Upper lobe of left lung (tissue), 6 donors: Measurements from ENCODE around the gene PPM1D. TPM values are rescaled to one million over a fixed set of nuclear protein-coding genes. Genes with fewer than 3 reads are reported as not detected.
A peak's percentile ranks its signal among the peaks of the same experiment; 100 is the strongest.
"Not testable (repeated sequence)": the region's sequence is repeated elsewhere in the genome, so short reads cannot be mapped to it uniquely, and the experiment has no call there.

Experiments
- ATAC-seq, 2 donors: fragments of 200-7000 bp; cut with Tn5 transposase; one replicate each; pipeline ENCODE4 v1.9.1; 2022; ENCODE audit warnings: mild to moderate bottlenecking in 2 of 2, moderate library complexity in 2 of 2; ENCODE audit not compliant: low FRiP score in 2 of 2
- DNase-seq, 2 donors: peaks; one replicate each; pipeline ENCODE4 v3.0.0-alpha.2; 2019 to 2020
- H3K27ac ChIP-seq, 4 donors: fragments of 200-600 bp; sonication (generic); one replicate each; pipeline ENCODE4 v1.5.1; 2016 to 2019
- H3K27me3 ChIP-seq, 4 donors: fragments of 200-600 bp; sonication (generic); one replicate each; pipeline ENCODE4 v1.5.1; 2017 to 2019
- H3K36me3 ChIP-seq, 4 donors: fragments of 200-600 bp; sonication (generic); one replicate each; pipeline ENCODE4 v1.5.1; 2016 to 2019
- H3K4me1 ChIP-seq, 4 donors: fragments of 200-600 bp; sonication (generic); one replicate each; pipeline ENCODE4 v1.5.1; 2018 to 2019
- H3K4me3 ChIP-seq, 4 donors: fragments of 200-600 bp; sonication (generic); one replicate each; pipeline ENCODE4 v1.5.1; 2017 to 2019; ENCODE audit warnings: mild to moderate bottlenecking in 2 of 4, moderate library complexity in 1 of 4
- H3K9me3 ChIP-seq, 4 donors: fragments of 200-600 bp; sonication (generic); one replicate each; pipeline ENCODE4 v1.5.1; 2018 to 2019
- CTCF ChIP-seq, 6 experiments: fragments of 450-650 bp in 4 of 6; fragments of 200-600 bp in 2 of 6; sonication (generic) in 2 of 6; IDR thresholded peaks; one replicate each; pipeline ENCODE4 v1.5.1; 2016 to 2019; ENCODE audit warnings: antibody characterized with exemption in 6 of 6
- EP300 ChIP-seq, 4 donors: sonication (generic); formaldehyde crosslinking; IDR thresholded peaks; one replicate each; pipeline ENCODE4 v1.5.1; 2017; ENCODE audit warnings: antibody characterized with exemption in 4 of 4, control low read depth in 2 of 4
- POLR2A ChIP-seq, 4 donors: fragments of 450-650 bp; IDR thresholded peaks; one replicate each; pipeline ENCODE4 v1.5.1; 2016 to 2017; ENCODE audit warnings: antibody characterized with exemption in 4 of 4, mild to moderate bottlenecking in 2 of 4
- POLR2AphosphoS5 ChIP-seq, 2 donors: sonication (generic); formaldehyde crosslinking; IDR thresholded peaks; one replicate each; pipeline ENCODE4 v1.5.1; 2017; ENCODE audit warnings: antibody characterized with exemption in 2 of 2
- WGBS, 2 donors: methylation state at CpG; one replicate each; pipeline ENCODE4 v1.1.5; 2017 to 2018; 5-methylcytosine and 5-hydroxymethylcytosine counted together
- total RNA-seq, 6 donors: library from RNA; depleted of rRNA in 4 of 6; stranded (reverse); fragments of >200 nt in 4 of 6; gene quantifications; one replicate each; pipeline versions ENCODE4 v1.1.0 to v1.2.1, GENCODE V29; 2016 to 2021
- donor health status: DM: no; HTN: no; CAD: no; lungs with moderate emphysema.
- donor health status: DM: no; HTN: yes; CAD: no; lungs with severe emphysema.

PPM1D gene
- total RNA-seq, 6 donors from 2014 or later = 14.4 to 25.9 (median 19.8) TPM

DNA sequence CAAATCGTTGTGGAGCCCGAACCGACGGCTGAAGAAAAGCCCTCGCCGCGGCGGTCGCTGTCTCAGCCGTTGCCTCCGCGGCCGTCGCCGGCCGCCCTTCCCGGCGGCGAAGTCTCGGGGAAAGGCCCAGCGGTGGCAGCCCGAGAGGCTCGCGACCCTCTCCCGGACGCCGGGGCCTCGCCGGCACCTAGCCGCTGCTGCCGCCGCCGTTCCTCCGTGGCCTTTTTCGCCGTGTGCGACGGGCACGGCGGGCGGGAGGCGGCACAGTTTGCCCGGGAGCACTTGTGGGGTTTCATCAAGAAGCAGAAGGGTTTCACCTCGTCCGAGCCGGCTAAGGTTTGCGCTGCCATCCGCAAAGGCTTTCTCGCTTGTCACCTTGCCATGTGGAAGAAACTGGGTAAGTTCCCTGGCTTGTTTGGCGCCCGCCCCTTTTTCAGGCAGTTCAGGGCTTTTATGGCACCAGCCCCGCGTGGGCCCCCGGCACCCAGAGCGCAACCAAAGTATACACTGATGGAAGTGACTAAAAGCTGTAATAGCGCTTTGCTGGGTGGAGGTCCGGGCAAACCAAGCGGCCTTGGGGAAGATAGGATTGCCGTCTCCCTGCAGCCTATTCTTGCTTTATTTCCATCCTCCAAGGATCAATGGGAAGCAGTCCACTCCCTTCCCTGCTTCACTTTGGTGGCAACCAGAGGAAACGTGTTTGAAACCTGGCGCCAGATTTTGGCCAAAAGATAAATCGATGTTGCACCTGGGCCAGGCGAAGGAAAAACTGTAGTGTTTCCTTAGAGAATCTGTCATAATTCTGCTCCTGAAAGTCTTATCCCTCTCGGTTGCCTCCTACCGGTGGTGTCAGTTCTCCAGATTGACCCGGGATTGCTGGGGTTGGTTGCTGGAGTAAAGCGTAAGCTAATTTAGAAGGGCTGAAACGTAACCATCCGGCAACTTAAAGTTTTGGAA is 775 bp downstream of the PPM1D start:
- TF ChIP-seq POLR2AphosphoS5 (IDR thresholded peaks at IDR 0.05) (peak in 1 of 2 donors; percentile 37), CTCF (IDR thresholded peaks at IDR 0.05) (peak; percentile 38 to 70 (median 66)), POLR2A (IDR thresholded peaks at IDR 0.05) (peak in 1 of 4 donors; percentile 36), EP300 (IDR thresholded peaks at IDR 0.05) (no peak)
- no peaks in the 10 kb centered on the region for H3K9me3 ChIP-seq
- peak in 1 of 2 donors; percentile 79 for DNase-seq
- 0 to 1% methylated on average over 40 to 53 of the region's 69 CpGs for WGBS, 2 donors
- peak; percentile 71 to 74 for ATAC-seq
- H3K36me3 ChIP-seq = no peaks in the 10 kb centered on the region
- no peaks in the 10 kb centered on the region for H3K27me3 ChIP-seq
- H3K4me3 ChIP-seq = peak overlapping the region; percentile 85 to 95 (median 88)
- H3K27ac ChIP-seq = peak overlapping the region; percentile 95 to 99 (median 98)
- peaks cover 24 to 52% (median 37%) of the 10 kb centered on the region in 4 donors for H3K4me1 ChIP-seq

DNA sequence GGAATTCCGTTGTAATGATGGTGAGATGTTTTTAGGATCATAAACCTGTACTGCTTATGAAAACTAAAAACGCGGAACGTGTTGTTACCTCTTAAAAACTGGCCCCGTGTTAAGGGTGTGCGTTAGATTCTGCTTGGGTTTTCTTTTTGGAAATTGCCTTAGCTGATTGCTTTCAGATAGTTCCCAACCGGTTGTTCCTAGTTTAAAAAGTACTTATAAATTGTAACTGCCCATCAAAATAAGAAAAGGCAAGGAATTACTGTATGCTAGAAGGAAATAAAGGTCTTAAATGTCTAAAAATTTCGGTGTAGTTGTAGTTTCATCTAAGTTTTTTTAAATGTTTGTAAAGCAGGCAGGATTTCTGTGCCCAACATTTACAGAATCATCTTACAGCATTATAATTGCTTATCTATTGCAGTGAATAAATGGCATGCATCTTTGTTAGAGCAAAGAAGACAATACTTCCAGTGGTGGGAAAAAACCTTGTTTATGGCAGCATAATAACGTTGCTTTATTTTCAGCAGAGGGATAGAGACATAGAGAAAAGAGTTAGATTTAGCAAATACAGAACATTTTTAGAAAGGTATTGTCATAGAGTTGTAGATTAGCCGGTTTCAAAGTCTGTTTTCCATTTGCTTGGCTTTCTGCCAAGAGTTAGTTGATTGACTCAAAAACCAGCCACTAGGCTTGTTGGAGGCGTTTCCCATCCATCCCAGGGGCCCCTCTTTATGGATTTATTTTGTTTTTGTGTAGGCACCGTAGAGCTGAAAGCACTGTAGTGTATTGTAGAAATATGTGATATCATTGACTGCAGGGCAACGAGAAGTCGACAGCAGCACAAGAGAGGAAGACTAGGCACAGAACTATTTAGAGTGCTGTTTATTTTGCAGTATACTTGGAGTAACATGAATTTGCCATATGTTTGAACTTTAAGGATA is 1.7 kb downstream of the PPM1D start:
- H3K4me3 ChIP-seq = peak overlapping the region; percentile 85 to 95 (median 88)
- no peak for TF ChIP-seq POLR2AphosphoS5 (IDR thresholded peaks at IDR 0.05)
- TF ChIP-seq CTCF (IDR thresholded peaks at IDR 0.05) = peak in 1 of 6 experiments; percentile 8
- TF ChIP-seq EP300 (IDR thresholded peaks at IDR 0.05) = no peak
- peak in 1 of 4 donors; percentile 17 for TF ChIP-seq POLR2A (IDR thresholded peaks at IDR 0.05)
- H3K9me3 ChIP-seq = no peaks in the 10 kb centered on the region
- ATAC-seq (no peak), DNase-seq (peak in 1 of 2 donors; percentile 34)
- H3K36me3 ChIP-seq = no peaks in the 10 kb centered on the region
- peak overlapping the region; percentile 95 to 99 (median 98) for H3K27ac ChIP-seq
- WGBS, 2 donors = 0 to 1% methylated on average over 14 of the region's 14 CpGs
- H3K27me3 ChIP-seq = no peaks in the 10 kb centered on the region
- H3K4me1 ChIP-seq = peaks cover 24 to 52% (median 37%) of the 10 kb centered on the region in 4 donors

- Histone ChIP-seq H3K27me3 (no peaks in the 10 kb centered on the region), H3K36me3 (no peaks in the 10 kb centered on the region), H3K4me1 (peaks cover 24 to 52% (median 37%) of the 10 kb centered on the region in 4 donors), H3K9me3 (no peaks in the 10 kb centered on the region), H3K4me3 (peak overlapping the region; percentile 85 to 95 (median 88)), H3K27ac (peak overlapping the region; percentile 32 to 99 (median 66))
- no peak for TF ChIP-seq EP300 (IDR thresholded peaks at IDR 0.05)
- TF ChIP-seq CTCF (IDR thresholded peaks at IDR 0.05) = no peak
- no peak for TF ChIP-seq POLR2AphosphoS5 (IDR thresholded peaks at IDR 0.05)
- TF ChIP-seq POLR2A (IDR thresholded peaks at IDR 0.05) = no peak
- 17 to 25% methylated on average over 12 of the region's 12 CpGs for WGBS, 2 donors
- ATAC-seq (no peak), DNase-seq (no peak)
These were observed 2.4 kb downstream of the PPM1D start for GRCh38 chr17:60602385-60602742.

- Histone ChIP-seq H3K36me3 (no peaks in the 10 kb centered on the region), H3K27ac (peak overlapping the region in 2 of 4 donors; percentile 95 to 99), H3K4me1 (peaks cover 23 to 49% (median 37%) of the 10 kb centered on the region in 4 donors), H3K4me3 (peak overlapping the region; percentile 85 to 95 (median 88)), H3K27me3 (no peaks in the 10 kb centered on the region), H3K9me3 (no peaks in the 10 kb centered on the region)
- DNase-seq (no peak), ATAC-seq (no peak)
- 5 to 7% methylated on average over 1 of the region's 1 CpG for WGBS, 2 donors
- TF ChIP-seq EP300 (IDR thresholded peaks at IDR 0.05) (no peak), CTCF (IDR thresholded peaks at IDR 0.05) (no peak), POLR2AphosphoS5 (IDR thresholded peaks at IDR 0.05) (no peak), POLR2A (IDR thresholded peaks at IDR 0.05) (no peak)
These were observed 2.9 kb downstream of the PPM1D start for GRCh38 chr17:60602871-60603270.

- not testable (repeated sequence) for H3K36me3 ChIP-seq, H3K27me3 ChIP-seq, DNase-seq, ATAC-seq, H3K9me3 ChIP-seq
- Histone ChIP-seq H3K4me3 (peak overlapping the region in 2 of 4 donors; percentile 85 to 95), H3K27ac (peak overlapping the region in 1 of 4 donors; percentile 14), H3K4me1 (peaks cover 18 to 43% (median 31%) of the 10 kb centered on the region in 4 donors)
- 89 to 94% methylated on average over 10 of the region's 10 CpGs for WGBS, 2 donors
These were observed 3.5 kb downstream of the PPM1D start for GRCh38 chr17:60603477-60603876.
